H9 (cell line): Measurements from ENCODE around the gene KCTD20. TPM values are rescaled to one million over a fixed set of nuclear protein-coding genes. Genes with fewer than 3 reads are reported as not detected.

Experiments used
- DNase-seq: peaks from one replicate; pipeline ENCODE4 v3.0.0-alpha.2; 2017
- H2AFZ ChIP-seq: one replicate; pipeline ENCODE4 v1.6.1; 2013; ENCODE audit warnings: mild to moderate bottlenecking, low read length, control low read depth, moderate library complexity
- H2AK5ac ChIP-seq: 2 replicates; pipeline ENCODE4 v1.6.1; 2013; ENCODE audit warnings: low read length, control low read depth, mixed read lengths; ENCODE audit not compliant: insufficient read length
- H2BK120ac ChIP-seq: one replicate; pipeline ENCODE4 v1.6.1; 2013; ENCODE audit warnings: low read depth, mild to moderate bottlenecking, low read length, control low read depth, inconsistent platforms; ENCODE audit not compliant: poor library complexity, severe bottlenecking
- H2BK12ac ChIP-seq: 2 replicates; pipeline ENCODE4 v1.6.1; 2013; ENCODE audit warnings: low read length, control low read depth, mixed read lengths, low read depth; ENCODE audit not compliant: insufficient read length
- H2BK15ac ChIP-seq: 2 replicates; pipeline ENCODE4 v1.6.1; 2013; ENCODE audit warnings: low read depth, low read length, control low read depth
- H2BK20ac ChIP-seq: one replicate; pipeline ENCODE4 v1.6.1; 2013; ENCODE audit warnings: low read depth, mild to moderate bottlenecking, low read length, control low read depth, inconsistent platforms; ENCODE audit not compliant: poor library complexity, severe bottlenecking
- H2BK5ac ChIP-seq: 2 replicates; pipeline ENCODE4 v1.6.1; 2013; ENCODE audit warnings: low read length, control low read depth, mixed read lengths; ENCODE audit not compliant: insufficient read length
- H3K14ac ChIP-seq: 2 replicates; pipeline ENCODE4 v1.6.1; 2013; ENCODE audit warnings: low read length, control low read depth; ENCODE audit not compliant: insufficient read depth
- H3K18ac ChIP-seq: 2 replicates; pipeline ENCODE4 v1.6.1; 2013; ENCODE audit warnings: low read depth, mild to moderate bottlenecking, mixed read lengths, low read length, control low read depth; ENCODE audit not compliant: insufficient read length
- H3K23ac ChIP-seq: 2 replicates; pipeline ENCODE4 v1.6.1; 2013; ENCODE audit warnings: low read length, control low read depth, mixed read lengths, low read depth; ENCODE audit not compliant: insufficient read length
- H3K23me2 ChIP-seq: 2 replicates; pipeline ENCODE4 v1.6.1; 2013; ENCODE audit warnings: low read depth, mild to moderate bottlenecking, mixed read lengths, low read length, control low read depth; ENCODE audit not compliant: insufficient read length, poor library complexity, severe bottlenecking
- H3K27ac ChIP-seq: 2 replicates; pipeline ENCODE4 v1.5.1; 2013; ENCODE audit warnings: low read length, control low read depth, mixed read lengths, low read depth; ENCODE audit not compliant: insufficient read length
- H3K27me3 ChIP-seq: 2 replicates; pipeline ENCODE4 v1.6.1; 2013; ENCODE audit warnings: low read length, control low read depth, inconsistent platforms; ENCODE audit not compliant: insufficient read depth
- H3K4ac ChIP-seq: 2 replicates; pipeline ENCODE4 v1.6.1; 2013; ENCODE audit warnings: low read depth, mild to moderate bottlenecking, control low read depth, inconsistent platforms, low read length, moderate library complexity
- H3K4me1 ChIP-seq: 2 replicates; pipeline ENCODE4 v1.6.1; 2013; ENCODE audit warnings: low read length, control low read depth, inconsistent platforms; ENCODE audit not compliant: insufficient read depth
- H3K4me2 ChIP-seq: 2 replicates; pipeline ENCODE4 v1.6.1; 2013; ENCODE audit warnings: low read length, control low read depth, mixed read lengths; ENCODE audit not compliant: insufficient read length, insufficient read depth
- H3K56ac ChIP-seq: 2 replicates; pipeline ENCODE4 v1.6.1; 2013; ENCODE audit warnings: low read depth, mild to moderate bottlenecking, mixed read lengths, low read length, control low read depth; ENCODE audit not compliant: insufficient read length
- H3K79me1 ChIP-seq: 2 replicates; pipeline ENCODE4 v1.6.1; 2013; ENCODE audit warnings: low read depth, mild to moderate bottlenecking, moderate library complexity, low read length, control low read depth, inconsistent platforms; ENCODE audit not compliant: insufficient read depth, poor library complexity, severe bottlenecking
- H3K79me2 ChIP-seq: 2 replicates; pipeline ENCODE4 v1.6.1; 2013; ENCODE audit warnings: low read length, control low read depth, inconsistent platforms; ENCODE audit not compliant: insufficient read depth
- H3K9ac ChIP-seq: 2 replicates; pipeline ENCODE4 v1.6.1; 2013; ENCODE audit warnings: low read length, control low read depth, mixed read lengths; ENCODE audit not compliant: insufficient read length; ENCODE audit errors: extremely low read depth
- H3K9me3 ChIP-seq: one replicate; pipeline ENCODE4 v1.6.1; 2013; ENCODE audit warnings: low read depth, low read length, inconsistent platforms; ENCODE audit not compliant: control insufficient read depth
- H3T11ph ChIP-seq: one replicate; pipeline ENCODE4 v1.6.1; 2013; ENCODE audit warnings: mild to moderate bottlenecking, low read length, control low read depth, inconsistent platforms
- H4K20me1 ChIP-seq: one replicate; pipeline ENCODE4 v1.6.1; 2013; ENCODE audit not compliant: control insufficient read depth, insufficient read length, insufficient read depth
- H4K5ac ChIP-seq: 2 replicates; pipeline ENCODE4 v1.6.1; 2013; ENCODE audit warnings: low read depth, mild to moderate bottlenecking, mixed read lengths, low read length, control low read depth; ENCODE audit not compliant: insufficient read length
- H4K8ac ChIP-seq: replicated peaks from 2 replicates; pipeline ENCODE4 v1.6.1; 2013; ENCODE audit warnings: low read length, control low read depth, mixed read lengths, low read depth; ENCODE audit not compliant: insufficient read length
- H4K91ac ChIP-seq: 2 replicates; pipeline ENCODE4 v1.6.1; 2013; ENCODE audit warnings: low read depth, mild to moderate bottlenecking, moderate library complexity, mixed read lengths, low read length, control low read depth; ENCODE audit not compliant: insufficient read length
- H3K27ac Mint-ChIP-seq, 3 experiments: 2 replicates in 2 of 3; 3 replicates in 1 of 3; pipeline ENCODE4 v1.8.0; 2020 to 2021; ENCODE audit warnings: mixed read lengths in 3 of 3, mild to moderate bottlenecking in 1 of 3, moderate library complexity in 1 of 3
- H3K27me3 Mint-ChIP-seq: 2 replicates; pipeline ENCODE4 v1.8.0; 2021; ENCODE audit warnings: low read depth, mild to moderate bottlenecking, moderate library complexity, mixed read lengths
- H3K36me3 Mint-ChIP-seq, 3 experiments: 2 replicates in 2 of 3; 3 replicates in 1 of 3; pipeline ENCODE4 v1.8.0; 2020 to 2021; ENCODE audit warnings: low read depth in 3 of 3, mixed read lengths in 3 of 3; ENCODE audit not compliant: insufficient read depth in 1 of 3
- H3K4me1 Mint-ChIP-seq, 2 experiments: 2 replicates each; pipeline ENCODE4 v1.8.0; 2020; ENCODE audit warnings: mixed read lengths in 2 of 2
- H3K4me3 Mint-ChIP-seq, 2 experiments: 2 replicates in 1 of 2; 3 replicates in 1 of 2; pipeline ENCODE4 v1.8.0; 2020 to 2021; ENCODE audit warnings: mild to moderate bottlenecking in 2 of 2, mixed read lengths in 2 of 2, moderate library complexity in 1 of 2
- H3K9me3 Mint-ChIP-seq, 2 experiments: 2 replicates in 1 of 2; 3 replicates in 1 of 2; pipeline ENCODE4 v1.8.0; 2020; ENCODE audit warnings: mild to moderate bottlenecking in 2 of 2, mixed read lengths in 2 of 2, moderate library complexity in 1 of 2
- CTCF ChIP-seq: fragments of 200-600 bp; sonication (generic); conservative IDR thresholded peaks from 3 replicates; pipeline ENCODE4 v1.8.0; 2021; ENCODE audit warnings: antibody characterized with exemption, mild to moderate bottlenecking
- WGBS: extraction: QIAGEN DNeasy Blood & Tissue Kit; methylation state at CpG from one replicate; pipeline ENCODE4 v1.1.7; 2013; ENCODE audit warnings: missing lambda C conversion rate, low lambda C conversion rate, mixed read lengths; ENCODE audit not compliant: insufficient read length; ENCODE audit errors: extremely low coverage; 5-methylcytosine and 5-hydroxymethylcytosine counted together
- total RNA-seq: library from RNA; stranded (reverse); gene quantifications from 2 replicates; pipeline ENCODE4 v1.2.1, GENCODE V29; 2021

The KCTD20 gene
- total RNA-seq, 1 experiment from 2014 or later: 22.6 TPM

GRCh38 chr6:36504982-36505381, 62.2 kb downstream of the KCTD20 start:
- H3K79me2 ChIP-seq: no peaks in the 10 kb centered on the region
- no peaks in the 10 kb centered on the region for H3K9me3 ChIP-seq
- H3K27me3 Mint-ChIP-seq: no peaks in the 10 kb centered on the region
- no peak overlapping the region for H2BK20ac ChIP-seq
- peaks cover 0 to 2% of the 10 kb centered on the region in 2 experiments; a peak in 1 of 5 replicates for H3K9me3 Mint-ChIP-seq
- DNase-seq: no peak
- H3K4me1 ChIP-seq: no peaks in the 10 kb centered on the region
- no peak overlapping the region for H3K4ac ChIP-seq
- no peaks in the 10 kb centered on the region for H3K27me3 ChIP-seq
- H2BK120ac ChIP-seq: no peak overlapping the region
- H4K8ac ChIP-seq: no peak overlapping the region
- no peak overlapping the region for H3T11ph ChIP-seq
- TF ChIP-seq CTCF: no peak
- H3K23me2 ChIP-seq: no peaks in the 10 kb centered on the region
- no peak overlapping the region for H3K18ac ChIP-seq
- no peak overlapping the region for H3K4me3 Mint-ChIP-seq
- H2AFZ ChIP-seq: no peak overlapping the region
- H3K4me1 Mint-ChIP-seq: 0 out of 4 replicates have a peak, but pooled peaks cover 0 to 3% of the 10 kb centered on the region in 2 experiments
- no peak overlapping the region for H3K27ac ChIP-seq
- no peak overlapping the region for H3K9ac ChIP-seq
- H3K14ac ChIP-seq: no peak overlapping the region
- H4K5ac ChIP-seq: no peak overlapping the region
- no peak overlapping the region for H3K23ac ChIP-seq
- no peaks in the 10 kb centered on the region for H4K20me1 ChIP-seq
- no peak overlapping the region for H2BK12ac ChIP-seq
- H2BK15ac ChIP-seq: no peak overlapping the region
- H4K91ac ChIP-seq: no peak overlapping the region
- H2BK5ac ChIP-seq: no peak overlapping the region
- WGBS: no CpG with 5 or more reads among the region's 2 CpGs
- H3K4me2 ChIP-seq: no peak overlapping the region
- no peak overlapping the region for H2AK5ac ChIP-seq
- H3K79me1 ChIP-seq: no peaks in the 10 kb centered on the region
- H3K27ac Mint-ChIP-seq: no peak overlapping the region
- peaks cover 7 to 40% (median 30%) of the 10 kb centered on the region in 3 experiments; a peak in 6 of 7 replicates for H3K36me3 Mint-ChIP-seq
- no peak overlapping the region for H3K56ac ChIP-seq
